Psoas muscle (tissue), 8 donors: Measurements from ENCODE around the gene WFDC8. TPM values are rescaled to one million over a fixed set of nuclear protein-coding genes. Genes with fewer than 3 reads are reported as not detected.

Experiments used
- ATAC-seq, 4 donors: fragments of 200-7000 bp; cut with Tn5 transposase; one replicate each; pipeline ENCODE4 v1.9.1; 2020; ENCODE audit warnings: moderate library complexity in 3 of 4, mild to moderate bottlenecking in 2 of 4
- DNase-seq, 2 donors: peaks; one replicate each; pipeline ENCODE4 v3.0.0-alpha.2; 2020
- H3K27ac ChIP-seq: fragments of 200-600 bp; one replicate; pipeline ENCODE4 v1.8.0; 2022
- H3K27me3 ChIP-seq, 3 donors: fragments of 200-600 bp in 1 of 3; one replicate each; pipeline versions ENCODE4 v1.6.1 to v1.8.0; 2013 to 2022; ENCODE audit warnings: low read length in 2 of 3, mild to moderate bottlenecking in 2 of 3, moderate library complexity in 1 of 3; ENCODE audit not compliant: insufficient read depth in 3 of 3
- H3K36me3 ChIP-seq, 2 donors: fragments of 200-600 bp in 1 of 2; one replicate each; pipeline versions ENCODE4 v1.6.1 to v1.8.0; 2013 to 2022; ENCODE audit warnings: low read depth in 1 of 2, mild to moderate bottlenecking in 1 of 2, moderate library complexity in 1 of 2; ENCODE audit not compliant: insufficient read depth in 1 of 2
- H3K4me1 ChIP-seq: fragments of 200-600 bp; one replicate; pipeline ENCODE4 v1.8.0; 2022
- H3K4me3 ChIP-seq: fragments of 200-600 bp; one replicate; pipeline ENCODE4 v1.8.0; 2022; ENCODE audit warnings: mild to moderate bottlenecking
- H3K9me3 ChIP-seq: fragments of 200-600 bp; one replicate; pipeline ENCODE4 v1.8.0; 2022
- CTCF ChIP-seq: fragments of 200-600 bp; IDR thresholded peaks from one replicate; pipeline ENCODE4 v1.8.0; 2022; ENCODE audit warnings: antibody characterized with exemption
- WGBS, 3 donors: extraction: QIAGEN DNeasy Blood & Tissue Kit; methylation state at CpG; one replicate each; pipeline versions ENCODE4 v1.1.6 to v1.1.7; 2013; 5-methylcytosine and 5-hydroxymethylcytosine counted together
- intact Hi-C, 2 donors: fragments of 100-400 bp; cut with DNase I; formaldehyde crosslinking; loops; one replicate each; pipeline versions ENCODE4 v1.11.0 to v1.14.2; 2022
- long read RNA-seq, 2 donors: library from polyadenylated mRNA; unstranded; transcript quantifications; one replicate each; pipeline ENCODE4 v2.0.0, GENCODE V29; 2021
- polyA plus RNA-seq, 3 donors: library from polyadenylated mRNA; stranded (reverse); fragments of 200-250 nt; gene quantifications; one replicate each; pipeline ENCODE4 v1.2.3, GENCODE V29; 2013
- total RNA-seq, 4 donors: library from RNA; stranded (reverse); fragmentation: NEBNext Ultra II Directional in 2 of 4; extraction: Animal tissue kit (Norgen Biotek cat#: 25700) in 2 of 4; gene quantifications; one replicate each; pipeline versions ENCODE4 v1.2.1 to v1.2.4, GENCODE V29; 2021 to 2023
- donor health status: healthy with polysubstance abuse.
- donor health status: DM: no; HTN: no; CAD: no; lungs with moderate emphysema.
- donor health status: Bipolar disorder and iron deficiency.
- donor health status: healthy.
- donor health status: DM: yes; HTN: yes; CAD: no.
- donor health status: DM: no; HTN: no; CAD: no.
- donor health status: DM: no; HTN: no; CAD: no.
- donor health status: DM: yes; HTN: yes; CAD: no.

Gene WFDC8
- total RNA-seq = not detected
- polyA plus RNA-seq = not detected
- long read RNA-seq, donor 1 = 0 reads
- long read RNA-seq, donor 2 = 0 reads

- H3K4me3 ChIP-seq = no peak within 1 kb of the TSS
- no peak within 1 kb of the TSS for H3K27ac ChIP-seq
- H3K27me3 ChIP-seq = no peaks in the 10 kb centered on the region
- intact Hi-C loops = no loop called here
- H3K4me1 ChIP-seq = no peaks in the 10 kb centered on the region
- no peaks in the 10 kb centered on the region for H3K9me3 ChIP-seq
- no peaks in the 10 kb centered on the region for H3K36me3 ChIP-seq
- 55 to 62% (median 62%) methylated on average over 4 of the region's 4 CpGs for WGBS, 3 donors
- ATAC-seq (no peak), DNase-seq (no peak)
- TF ChIP-seq CTCF = no peak
These were observed at the start of gene WFDC8 for GRCh38 chr20:45579184-45579583. WFDC8 (minus strand) TSS chr20:45579284; CDS start chr20:45579247, 37 bp downstream.

GRCh38 chr20:45626540-45626939 is 47.5 kb upstream of the WFDC8 start:
- intact Hi-C loops = no loop called here
- Histone ChIP-seq H3K9me3 (no peaks in the 10 kb centered on the region), H3K4me1 (no peaks in the 10 kb centered on the region), H3K27ac (no peak overlapping the region), H3K27me3 (peaks cover 2 to 4% (median 2%) of the 10 kb centered on the region in 3 donors), H3K36me3 (no peaks in the 10 kb centered on the region), H3K4me3 (no peak overlapping the region)
- WGBS, 3 donors = 53 to 74% (median 67%) methylated on average over 2 of the region's 2 CpGs
- no peak for TF ChIP-seq CTCF
- ATAC-seq (no peak), DNase-seq (no peak)

- Histone ChIP-seq H3K4me3 (no peak overlapping the region), H3K27me3 (peaks cover 0 to 4% (median 0%) of the 10 kb centered on the region in 3 donors), H3K9me3 (peaks cover 5% of the 10 kb centered on the region), H3K27ac (no peak overlapping the region), H3K36me3 (no peaks in the 10 kb centered on the region), H3K4me1 (no peaks in the 10 kb centered on the region)
- 72 to 78% (median 76%) methylated on average over 2 of the region's 2 CpGs for WGBS, 3 donors
- intact Hi-C loops = no loop called here
- DNase-seq (no peak), ATAC-seq (no peak)
- TF ChIP-seq CTCF = no peak
These were observed 42.5 kb upstream of the WFDC8 start for GRCh38 chr20:45621593-45621992.

- H3K27ac ChIP-seq = no peak overlapping the region
- H3K4me3 ChIP-seq = no peak overlapping the region
- peaks cover 5% of the 10 kb centered on the region for H3K9me3 ChIP-seq
- intact Hi-C loops = no loop called here
- H3K27me3 ChIP-seq = no peaks in the 10 kb centered on the region
- H3K36me3 ChIP-seq = no peaks in the 10 kb centered on the region
- DNase-seq (no peak), ATAC-seq (no peak)
- no peaks in the 10 kb centered on the region for H3K4me1 ChIP-seq
- WGBS, 3 donors = 80 to 89% (median 85%) methylated on average over 2 of the region's 2 CpGs
- no peak for TF ChIP-seq CTCF
These were observed 38.5 kb upstream of the WFDC8 start for GRCh38 chr20:45617591-45617990.

- intact Hi-C loops = no loop called here
- ATAC-seq = no peak
These were observed 33.2 kb upstream of the WFDC8 start for GRCh38 chr20:45612314-45612713.

More at GRCh38 chr20:45612314-45612713, 33.2 kb upstream of the WFDC8 start:
- Histone ChIP-seq H3K9me3 (no peaks in the 10 kb centered on the region), H3K4me3 (no peak overlapping the region), H3K36me3 (no peaks in the 10 kb centered on the region), H3K27ac (no peak overlapping the region), H3K27me3 (peaks cover 0 to 2% (median 0%) of the 10 kb centered on the region in 3 donors), H3K4me1 (no peaks in the 10 kb centered on the region)
- DNase-seq = no peak
- no peak for TF ChIP-seq CTCF
